IgD-negative memory B cell (primary cell): ENCODE data around the gene IBTK. TPM values are rescaled to one million over a fixed set of nuclear protein-coding genes. Genes with fewer than 3 reads are reported as not detected.
"Not testable (repeated sequence)": the region's sequence is repeated elsewhere in the genome, so short reads cannot be mapped to it uniquely, and the experiment has no call there.

Experiments used
- H3K27ac Mint-ChIP-seq, 3 donors: one replicate each; pipeline ENCODE4 v1.8.0; 2020 to 2022; ENCODE audit warnings: mild to moderate bottlenecking in 3 of 3, mixed read lengths in 3 of 3, moderate library complexity in 1 of 3
- H3K27me3 Mint-ChIP-seq: one replicate; pipeline ENCODE4 v1.8.0; 2021; ENCODE audit warnings: mixed read lengths
- H3K36me3 Mint-ChIP-seq: one replicate; pipeline ENCODE4 v1.8.0; 2020; ENCODE audit warnings: mild to moderate bottlenecking, mixed read lengths
- H3K4me1 Mint-ChIP-seq, 3 donors: one replicate each; pipeline ENCODE4 v1.8.0; 2020 to 2022; ENCODE audit warnings: mixed read lengths in 3 of 3, mild to moderate bottlenecking in 1 of 3
- H3K4me3 Mint-ChIP-seq, 4 donors: one replicate each; pipeline ENCODE4 v1.8.0; 2020 to 2022; ENCODE audit warnings: mild to moderate bottlenecking in 4 of 4, mixed read lengths in 4 of 4, moderate library complexity in 3 of 4
- H3K9me3 Mint-ChIP-seq, 3 donors: one replicate each; pipeline ENCODE4 v1.8.0; 2020 to 2021; ENCODE audit warnings: mixed read lengths in 3 of 3, mild to moderate bottlenecking in 1 of 3
- polyA plus RNA-seq: library from polyadenylated mRNA; unstranded; fragments of 300-500 nt; fragmentation: Illumina TruSeq; gene quantifications from one replicate; pipeline ENCODE4 v1.2.3, GENCODE V29; 2021

The IBTK gene
- polyA plus RNA-seq, 1 donor from 2014 or later: 13.1 TPM

DNA sequence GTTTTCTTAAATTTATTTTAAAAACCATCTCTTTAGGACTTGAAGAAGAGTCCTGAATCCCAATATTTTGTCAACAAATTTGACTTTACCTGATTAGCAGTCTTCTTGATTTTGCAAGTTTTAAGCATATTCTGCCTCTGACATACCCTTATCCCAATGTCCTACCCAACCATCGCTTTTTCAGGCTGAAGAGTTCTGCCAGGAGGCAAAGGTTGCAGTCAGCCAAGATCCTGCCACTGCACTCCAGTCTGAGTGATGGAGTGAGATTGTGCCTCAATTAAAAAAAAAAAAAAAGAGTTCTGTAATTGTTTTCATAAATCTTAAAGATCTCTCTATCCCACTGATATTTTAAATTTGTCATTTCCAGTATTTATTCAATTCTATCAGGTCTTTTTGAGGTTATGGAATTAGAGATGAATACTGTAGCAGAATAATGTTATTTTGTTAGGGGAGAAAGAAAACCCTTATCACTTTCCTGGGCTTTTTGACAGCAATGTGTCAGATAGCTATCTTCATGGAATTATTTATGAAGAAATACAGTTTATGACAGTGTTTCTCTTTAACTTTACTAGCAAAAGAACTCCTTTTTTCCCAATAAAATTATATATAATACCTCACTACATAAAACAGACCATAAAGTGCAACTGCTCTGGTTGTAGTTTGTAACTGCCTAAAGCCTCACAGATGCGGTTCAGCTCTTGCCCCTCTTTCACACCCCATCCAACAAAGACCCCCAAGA is 78.2 kb downstream of the IBTK start:
- H3K9me3 Mint-ChIP-seq: no peaks in the 10 kb centered on the region
- H3K36me3 Mint-ChIP-seq: peaks cover 13% of the 10 kb centered on the region
- H3K4me3 Mint-ChIP-seq: no peak overlapping the region
- H3K27ac Mint-ChIP-seq: no peak overlapping the region
- H3K4me1 Mint-ChIP-seq: no peaks in the 10 kb centered on the region
- no peaks in the 10 kb centered on the region for H3K27me3 Mint-ChIP-seq

DNA sequence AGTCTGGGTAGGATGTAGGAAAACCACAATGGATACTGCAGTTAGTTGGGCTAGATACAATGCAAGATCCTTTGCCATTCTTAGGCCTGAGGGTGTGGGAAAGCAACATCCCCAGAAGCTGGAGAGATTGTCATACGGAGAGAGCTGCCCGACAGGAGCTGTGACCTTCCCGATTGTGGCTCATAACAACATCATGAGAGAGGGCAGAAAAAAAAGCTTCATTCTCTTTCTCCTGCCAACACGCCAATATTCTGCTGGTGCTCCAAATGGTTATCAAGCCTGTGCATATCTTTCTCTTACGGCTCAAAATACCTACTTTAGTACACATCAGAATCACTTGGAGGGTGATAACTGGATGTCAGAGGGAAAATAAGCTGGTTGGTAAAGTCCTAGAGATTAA is 81.1 kb downstream of the IBTK start:
- H3K36me3 Mint-ChIP-seq: peaks cover 13% of the 10 kb centered on the region
- H3K4me3 Mint-ChIP-seq: no peak overlapping the region
- no peaks in the 10 kb centered on the region for H3K27me3 Mint-ChIP-seq
- no peaks in the 10 kb centered on the region for H3K9me3 Mint-ChIP-seq
- H3K4me1 Mint-ChIP-seq: no peaks in the 10 kb centered on the region
- no peak overlapping the region for H3K27ac Mint-ChIP-seq

DNA sequence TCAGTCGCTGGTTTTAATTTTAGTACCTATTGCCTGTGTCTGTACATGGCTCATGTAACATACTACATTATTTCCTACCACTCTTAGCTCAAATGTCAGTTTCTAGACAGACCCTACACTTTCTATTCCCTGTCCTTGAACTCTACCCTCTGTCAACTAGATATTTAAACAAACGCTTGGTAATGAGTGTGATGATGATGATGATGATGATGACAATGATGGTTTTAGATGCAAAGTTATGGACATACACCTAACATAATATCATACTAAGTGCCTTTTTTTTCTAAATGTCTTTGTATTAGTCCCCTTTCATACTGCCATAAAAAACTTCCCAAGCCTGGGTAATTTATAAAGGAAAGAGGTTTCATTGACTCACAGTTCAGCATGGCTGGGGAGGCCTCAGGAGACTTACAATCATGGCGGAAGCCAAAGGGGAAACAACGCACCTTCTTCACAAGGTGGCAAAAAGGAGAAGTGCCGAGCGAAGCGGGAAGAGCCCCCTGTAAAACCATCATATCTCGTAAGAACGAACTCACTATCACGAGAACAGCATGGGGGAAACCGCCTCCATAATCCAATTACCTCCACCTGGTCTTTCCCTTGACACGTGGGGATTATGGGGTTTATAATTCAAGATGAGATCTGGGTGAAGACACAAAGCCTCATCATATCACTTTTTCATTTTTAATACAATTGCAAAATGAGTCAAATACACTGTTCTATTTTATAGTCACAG is 87.1 kb downstream of the IBTK start:
- Mint-ChIP-seq H3K27ac (no peak overlapping the region), H3K9me3 (peaks cover 0 to 3% (median 2%) of the 10 kb centered on the region in 3 donors), H3K4me3 (no peak overlapping the region), H3K4me1 (no peaks in the 10 kb centered on the region), H3K36me3 (peaks cover 2% of the 10 kb centered on the region), H3K27me3 (no peaks in the 10 kb centered on the region)

DNA sequence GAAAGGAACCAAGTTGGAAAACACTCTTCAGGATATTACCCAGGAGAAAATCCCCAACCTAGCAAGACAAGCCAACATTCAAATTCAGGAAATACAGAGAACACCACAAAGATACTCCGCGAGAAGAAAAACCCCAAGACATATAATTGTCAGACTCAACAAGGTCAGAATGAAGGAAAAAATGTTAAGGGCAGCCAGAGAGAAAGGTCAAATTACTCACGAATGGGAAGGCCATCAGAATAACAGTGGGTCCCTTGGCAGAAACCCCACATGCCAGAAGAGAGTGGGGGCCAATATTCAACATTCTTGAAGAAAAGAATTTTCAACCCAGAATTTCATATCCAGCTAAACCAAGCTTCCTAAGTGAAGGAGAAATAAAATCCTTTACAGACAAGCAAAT is 94.8 kb downstream of the IBTK start:
- H3K27ac Mint-ChIP-seq, H3K36me3 Mint-ChIP-seq, H3K4me3 Mint-ChIP-seq, H3K27me3 Mint-ChIP-seq, H3K4me1 Mint-ChIP-seq, H3K9me3 Mint-ChIP-seq: not testable (repeated sequence)

DNA sequence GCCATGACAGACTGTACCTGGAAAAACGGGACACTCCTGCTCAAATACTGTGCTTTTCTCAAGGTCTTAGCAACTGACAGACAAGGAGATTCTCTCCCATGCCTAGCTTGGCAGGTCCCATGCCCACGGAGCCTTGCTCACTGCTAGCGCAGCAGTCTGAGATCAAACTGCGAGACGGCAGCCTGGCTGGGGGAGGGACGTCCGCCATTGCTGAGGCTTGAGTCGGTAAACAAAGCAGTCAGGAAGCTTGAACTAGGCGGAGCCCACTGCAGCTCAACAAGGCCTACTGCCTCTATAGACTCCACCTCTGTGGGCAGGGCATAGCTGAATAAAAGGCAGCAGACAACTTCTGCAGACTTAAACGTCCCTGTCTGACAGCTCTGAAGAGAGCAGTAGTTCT is 96.4 kb downstream of the IBTK start:
- H3K27me3 Mint-ChIP-seq, H3K9me3 Mint-ChIP-seq, H3K27ac Mint-ChIP-seq, H3K4me3 Mint-ChIP-seq, H3K4me1 Mint-ChIP-seq, H3K36me3 Mint-ChIP-seq: not testable (repeated sequence)

DNA sequence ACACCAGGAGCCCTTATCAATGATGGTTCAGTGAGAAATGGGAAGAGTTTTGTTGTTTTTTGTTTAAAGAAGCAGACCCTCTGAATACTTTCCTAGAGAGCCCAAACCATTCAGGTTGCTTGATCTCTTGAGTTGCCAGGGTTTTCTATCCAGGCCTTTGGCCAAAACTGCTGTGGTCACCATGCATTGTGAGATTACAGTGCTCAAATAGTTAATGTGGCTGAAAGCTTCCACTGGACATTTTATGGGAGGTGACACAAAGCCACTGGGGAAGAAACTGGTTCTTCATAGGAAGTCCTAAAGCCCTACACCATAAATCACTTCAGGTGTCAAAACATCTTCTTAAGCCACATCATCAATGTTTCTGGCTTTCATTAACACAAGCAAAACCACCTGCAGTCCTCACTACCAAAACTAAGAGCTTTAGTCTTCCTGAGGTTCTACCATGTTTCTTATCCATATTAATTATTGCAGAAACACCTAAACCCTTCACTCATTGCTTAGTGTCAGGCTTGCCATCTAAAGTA is 101.6 kb downstream of the IBTK start:
- Mint-ChIP-seq H3K4me1 (peaks cover 0 to 3% (median 0%) of the 10 kb centered on the region in 3 donors), H3K27me3 (no peaks in the 10 kb centered on the region), H3K9me3 (no peaks in the 10 kb centered on the region)

DNA sequence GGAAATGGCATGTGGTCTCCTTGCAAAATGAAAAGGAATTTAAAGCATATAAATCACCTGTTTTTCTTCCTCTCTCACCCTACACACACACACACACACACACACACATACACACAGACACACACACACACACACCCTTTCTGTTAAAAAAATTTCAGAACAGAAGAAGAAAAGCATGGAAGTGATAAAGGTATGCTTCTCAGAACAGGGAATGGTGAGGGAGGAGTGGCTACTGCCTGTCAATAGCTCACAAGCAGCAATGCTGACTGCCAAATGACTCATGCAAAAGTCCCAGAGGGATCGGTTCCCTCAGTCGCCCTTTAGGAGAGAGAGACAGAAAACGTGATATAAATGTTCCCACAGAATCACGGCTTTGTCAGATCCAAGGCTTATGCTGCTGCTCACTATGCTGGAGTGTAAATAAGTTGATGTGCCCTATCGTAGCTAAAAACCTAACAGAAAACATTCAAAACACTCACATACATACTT is 102.6 kb downstream of the IBTK start:
- H3K27me3 Mint-ChIP-seq: no peaks in the 10 kb centered on the region
- no peaks in the 10 kb centered on the region for H3K36me3 Mint-ChIP-seq
- H3K9me3 Mint-ChIP-seq: no peaks in the 10 kb centered on the region
- H3K27ac Mint-ChIP-seq: no peak overlapping the region
- peaks cover 0 to 3% (median 0%) of the 10 kb centered on the region in 3 donors for H3K4me1 Mint-ChIP-seq
- H3K4me3 Mint-ChIP-seq: no peak overlapping the region

More for the DNA sequence above, 101.6 kb downstream of the IBTK start:
- Mint-ChIP-seq H3K4me3 (no peak overlapping the region), H3K36me3 (peaks cover 3% of the 10 kb centered on the region), H3K27ac (no peak overlapping the region)

DNA sequence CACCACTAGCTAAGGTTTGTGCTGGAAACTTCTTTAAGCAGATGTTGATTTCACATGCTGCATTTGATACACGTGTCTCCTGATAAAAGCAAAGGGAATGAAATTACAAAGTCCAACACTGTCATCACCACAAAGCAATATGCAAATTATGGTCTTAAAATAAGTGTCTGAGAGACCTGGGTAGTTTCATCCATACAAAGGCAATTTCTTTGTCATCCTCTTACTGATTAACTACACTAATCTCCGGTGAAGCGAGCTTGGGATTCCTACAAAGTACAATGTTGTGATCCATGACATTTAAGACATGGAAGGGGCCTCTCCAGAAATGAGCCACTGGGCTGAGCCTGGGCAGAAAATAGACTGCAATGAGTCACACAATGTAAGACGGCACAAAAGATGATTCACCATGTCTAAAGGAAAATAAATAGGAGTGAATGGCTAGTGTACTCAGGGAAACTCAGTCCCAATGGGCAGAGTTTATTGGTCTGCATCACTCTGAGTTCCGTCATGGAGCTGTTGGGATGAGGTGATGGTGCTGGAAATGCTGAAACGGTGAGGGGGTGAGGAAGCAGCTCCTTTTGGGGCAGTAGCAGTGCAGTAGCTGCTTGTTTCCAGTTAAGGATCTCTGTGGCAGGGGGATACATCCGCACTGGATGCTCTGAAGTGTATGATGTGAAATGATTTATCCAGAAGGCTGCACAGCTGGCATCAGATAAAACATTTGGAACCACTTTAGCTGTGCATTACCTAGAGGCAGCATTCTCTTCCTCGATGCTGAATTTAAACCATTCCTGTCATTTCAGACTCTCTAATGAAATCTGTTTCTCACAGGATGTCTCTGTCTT is 103.3 kb downstream of the IBTK start:
- Mint-ChIP-seq H3K9me3 (no peaks in the 10 kb centered on the region), H3K4me3 (no peak overlapping the region), H3K27ac (no peak overlapping the region), H3K4me1 (peaks cover 0 to 3% (median 0%) of the 10 kb centered on the region in 3 donors), H3K36me3 (no peaks in the 10 kb centered on the region), H3K27me3 (no peaks in the 10 kb centered on the region)

DNA sequence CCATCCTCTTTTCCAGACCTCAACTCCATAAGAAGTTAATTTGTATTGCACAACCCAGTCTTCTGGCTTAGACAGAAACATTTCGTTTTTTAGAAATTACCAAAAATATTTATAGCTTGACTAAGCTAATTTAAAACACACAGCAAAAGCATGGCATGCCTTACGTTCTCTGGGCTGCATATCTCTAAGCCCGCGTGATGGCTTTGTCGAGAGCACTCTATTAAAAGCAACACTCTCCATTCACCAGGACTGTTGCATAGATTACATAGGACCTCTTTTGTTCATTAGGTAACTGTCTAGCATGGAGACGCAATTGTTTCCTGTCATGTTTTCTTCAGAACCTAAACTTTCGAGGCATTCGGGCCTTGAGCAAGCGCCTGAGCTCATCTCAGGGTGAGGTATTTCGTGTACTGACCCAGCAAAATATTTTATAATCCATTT is 104.5 kb downstream of the IBTK start:
- no peaks in the 10 kb centered on the region for H3K27me3 Mint-ChIP-seq
- H3K36me3 Mint-ChIP-seq: no peaks in the 10 kb centered on the region
- peaks cover 0 to 3% (median 0%) of the 10 kb centered on the region in 3 donors for H3K4me1 Mint-ChIP-seq
- H3K9me3 Mint-ChIP-seq: no peaks in the 10 kb centered on the region
- no peak overlapping the region for H3K27ac Mint-ChIP-seq
- H3K4me3 Mint-ChIP-seq: no peak overlapping the region

DNA sequence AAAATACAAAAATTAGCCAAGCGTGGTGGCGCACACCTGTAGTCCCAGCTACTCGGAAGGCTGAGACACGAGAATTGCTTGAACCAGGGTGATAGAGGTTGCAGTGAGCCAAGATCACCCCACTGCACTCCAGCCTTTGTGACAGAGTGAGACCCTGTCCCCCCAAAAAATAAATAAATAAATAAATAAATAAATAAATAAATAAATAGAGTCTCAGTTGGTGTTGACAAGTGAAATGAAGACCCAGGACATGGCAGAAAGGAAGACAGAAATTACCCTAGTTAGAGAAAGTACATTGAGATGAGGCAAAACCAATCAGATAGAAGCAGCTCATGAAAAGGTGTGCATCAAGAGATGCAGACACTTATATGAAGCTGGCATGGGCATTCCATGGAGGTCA is 105.0 kb downstream of the IBTK start:
- Mint-ChIP-seq H3K27me3 (no peaks in the 10 kb centered on the region), H3K4me1 (peaks cover 0 to 3% (median 0%) of the 10 kb centered on the region in 3 donors), H3K27ac (no peak overlapping the region), H3K36me3 (no peaks in the 10 kb centered on the region), H3K4me3 (no peak overlapping the region), H3K9me3 (no peaks in the 10 kb centered on the region)

DNA sequence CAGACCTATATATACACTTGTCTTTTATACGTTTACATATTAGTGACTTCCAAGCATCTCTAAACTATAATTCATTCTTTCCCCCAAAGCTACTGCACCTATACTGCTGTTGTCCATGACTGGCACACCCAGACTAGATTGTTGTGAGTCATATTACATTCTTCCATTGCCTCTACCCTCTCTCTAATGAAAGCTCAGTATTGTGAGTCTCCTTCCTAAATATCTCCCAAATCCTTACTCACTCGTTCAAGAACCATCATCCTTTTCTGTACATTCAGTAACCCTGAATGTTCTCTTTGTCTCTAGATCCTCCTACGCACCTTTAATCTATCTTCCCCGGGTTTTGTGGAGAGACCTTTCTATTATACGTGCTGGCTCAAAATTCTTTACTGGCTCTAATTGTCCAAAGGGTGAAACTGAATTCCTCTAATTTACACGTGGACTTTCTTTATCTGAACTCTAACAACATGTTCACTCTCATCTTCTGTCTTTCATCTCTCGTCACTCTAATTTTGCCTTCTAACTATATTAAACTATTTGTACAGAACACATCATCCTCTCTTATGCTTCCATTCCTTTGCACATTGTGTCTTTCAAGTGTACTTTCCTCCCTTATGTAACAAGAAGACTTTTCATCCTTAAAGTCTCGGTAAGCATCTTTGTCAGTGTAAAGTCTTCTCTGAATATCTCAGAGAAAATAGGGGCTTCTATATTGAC is 109.3 kb downstream of the IBTK start:
- Mint-ChIP-seq H3K36me3 (no peaks in the 10 kb centered on the region), H3K4me3 (no peak overlapping the region), H3K4me1 (no peaks in the 10 kb centered on the region), H3K9me3 (no peaks in the 10 kb centered on the region), H3K27me3 (no peaks in the 10 kb centered on the region), H3K27ac (no peak overlapping the region)

DNA sequence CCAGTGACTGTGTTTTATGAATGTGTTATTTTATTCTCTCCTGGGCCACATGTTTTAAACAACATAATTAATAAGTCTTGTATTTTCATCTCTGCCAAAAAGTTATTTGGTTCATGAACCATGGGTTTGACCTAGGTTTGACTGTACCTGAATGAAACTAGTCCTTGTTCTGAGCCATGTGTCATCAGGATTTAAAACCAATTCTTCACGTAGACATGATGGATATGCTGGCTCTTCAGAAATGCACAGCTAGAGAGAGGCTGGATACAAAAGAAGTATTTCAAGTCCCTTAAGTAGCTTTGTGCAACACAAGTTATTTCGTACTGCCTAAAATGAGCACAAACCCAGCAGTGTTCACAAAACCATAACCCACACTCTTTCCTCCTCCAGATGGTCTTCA is 116.1 kb downstream of the IBTK start:
- no peaks in the 10 kb centered on the region for H3K4me1 Mint-ChIP-seq
- no peak overlapping the region for H3K4me3 Mint-ChIP-seq
- no peak overlapping the region for H3K27ac Mint-ChIP-seq
- H3K36me3 Mint-ChIP-seq: no peaks in the 10 kb centered on the region
- H3K27me3 Mint-ChIP-seq: no peaks in the 10 kb centered on the region
- H3K9me3 Mint-ChIP-seq: peaks cover 0 to 6% (median 2%) of the 10 kb centered on the region in 3 donors

DNA sequence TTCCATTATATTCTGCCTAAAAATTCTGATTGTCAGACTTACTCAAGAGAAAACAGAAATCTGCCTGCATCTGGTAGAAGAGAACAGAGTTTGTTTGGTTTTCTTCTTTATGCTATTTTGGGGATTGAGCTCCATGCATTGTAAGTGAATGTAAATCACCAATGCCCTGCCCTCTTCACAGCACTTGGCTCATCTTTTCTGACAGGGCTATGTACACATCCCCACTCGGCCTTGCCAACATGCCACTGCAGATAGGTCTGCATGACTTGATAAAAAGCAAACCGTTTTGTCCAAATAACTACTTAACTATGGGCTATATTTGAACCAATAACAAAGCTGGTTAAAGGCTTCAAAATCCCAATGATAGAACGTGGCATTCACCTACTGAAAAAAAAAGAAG is 117.7 kb downstream of the IBTK start:
- Mint-ChIP-seq H3K4me3 (no peak overlapping the region), H3K27ac (no peak overlapping the region), H3K9me3 (peaks cover 0 to 6% (median 5%) of the 10 kb centered on the region in 3 donors), H3K4me1 (no peaks in the 10 kb centered on the region), H3K36me3 (no peaks in the 10 kb centered on the region), H3K27me3 (no peaks in the 10 kb centered on the region)

DNA sequence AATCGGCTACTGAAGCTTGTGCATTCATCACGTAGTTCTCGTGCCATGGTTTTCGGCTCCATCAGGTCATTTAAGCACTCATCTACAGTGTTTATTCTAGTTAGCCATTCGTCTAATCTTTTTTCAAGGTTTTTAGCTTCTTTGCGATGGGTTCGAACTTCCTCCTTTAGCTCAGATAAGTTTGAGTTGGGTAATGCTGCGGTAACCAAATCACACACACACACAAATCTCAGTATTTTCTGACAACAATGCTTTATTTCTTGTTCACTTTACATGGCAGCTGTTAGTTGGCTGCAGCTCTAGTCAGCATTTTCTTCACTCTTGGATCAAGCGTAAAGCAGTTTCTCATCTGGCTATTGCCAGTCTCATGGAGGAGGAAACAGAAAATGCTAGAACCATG is 118.6 kb downstream of the IBTK start:
- H3K27ac Mint-ChIP-seq, H3K9me3 Mint-ChIP-seq, H3K4me3 Mint-ChIP-seq, H3K36me3 Mint-ChIP-seq, H3K4me1 Mint-ChIP-seq, H3K27me3 Mint-ChIP-seq: not testable (repeated sequence)
